IPS-11a (cell line): ENCODE results near the gene TNNT3.
"Not testable (repeated sequence)": the region's sequence is repeated elsewhere in the genome, so short reads cannot be mapped to it uniquely, and the experiment has no call there.

Experiments
- H3K4me3 ChIP-seq: one replicate; pipeline ENCODE4 v1.5.1; 2013; ENCODE audit warnings: low read depth, low read length, control low read depth

TNNT3 gene

DNA sequence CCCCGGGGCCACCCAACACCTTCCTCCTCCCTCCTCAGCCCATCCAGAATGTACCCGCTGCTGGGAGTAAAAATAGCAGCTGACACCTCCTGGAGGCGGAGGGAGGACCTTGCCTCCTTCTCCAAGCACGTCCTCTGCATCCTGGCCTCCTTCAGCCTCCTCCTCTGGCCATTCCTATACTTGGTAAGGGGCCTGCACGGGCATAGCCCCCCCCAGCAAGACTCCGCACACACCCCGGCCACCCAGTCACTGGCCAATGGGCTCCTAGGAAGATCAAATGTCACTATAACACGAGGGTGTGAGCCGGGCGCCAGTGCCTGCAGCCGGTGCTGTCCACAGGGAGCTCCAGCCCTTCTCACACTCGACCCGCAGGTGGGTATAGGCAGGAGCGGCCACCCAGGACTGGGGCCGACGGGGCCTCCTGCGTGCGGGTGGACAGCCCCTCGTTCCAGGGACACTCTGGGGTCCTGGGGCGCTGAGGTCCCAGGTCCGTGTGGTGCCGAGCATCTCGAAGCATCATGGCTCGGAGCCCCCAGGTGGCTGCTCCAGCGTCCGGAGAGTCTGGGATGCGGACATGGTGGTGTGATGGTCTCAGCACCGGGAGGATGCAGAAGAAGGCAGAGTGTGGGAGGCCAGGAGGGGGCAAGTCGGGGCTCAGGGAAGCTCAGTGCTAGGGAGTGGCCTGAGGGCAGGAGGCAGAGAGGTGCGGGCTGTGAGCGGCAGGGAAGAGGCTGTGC is at the start of gene TNNT3:
TNNT3 (plus strand) TSS at position 313 of the 737 bp plus-strand sequence. CDS start 3,172 bp downstream, outside the sequence.
- H3K4me3 ChIP-seq, result no peak within 1 kb of the TSS

DNA sequence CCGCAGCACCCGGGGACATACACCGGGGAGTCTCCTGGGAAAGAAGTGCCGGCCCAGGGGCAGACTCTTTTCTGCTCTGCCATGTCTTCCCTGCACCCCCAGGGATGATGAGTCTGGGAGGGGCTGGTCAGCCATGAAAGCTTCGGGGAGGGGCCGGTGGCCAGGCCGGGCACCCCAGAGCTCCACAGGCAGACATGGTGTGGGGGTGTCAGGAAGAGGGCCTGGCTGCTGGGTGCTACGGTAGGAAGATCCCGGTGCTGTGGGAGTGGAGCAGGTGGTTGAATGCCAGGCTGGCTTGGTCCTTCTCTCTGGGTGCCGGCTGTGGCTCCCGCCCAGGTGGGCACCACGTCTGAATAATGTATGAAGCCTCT is 49.2 kb upstream of the TNNT3 start:
- H3K4me3 ChIP-seq, result no peak overlapping the region

DNA sequence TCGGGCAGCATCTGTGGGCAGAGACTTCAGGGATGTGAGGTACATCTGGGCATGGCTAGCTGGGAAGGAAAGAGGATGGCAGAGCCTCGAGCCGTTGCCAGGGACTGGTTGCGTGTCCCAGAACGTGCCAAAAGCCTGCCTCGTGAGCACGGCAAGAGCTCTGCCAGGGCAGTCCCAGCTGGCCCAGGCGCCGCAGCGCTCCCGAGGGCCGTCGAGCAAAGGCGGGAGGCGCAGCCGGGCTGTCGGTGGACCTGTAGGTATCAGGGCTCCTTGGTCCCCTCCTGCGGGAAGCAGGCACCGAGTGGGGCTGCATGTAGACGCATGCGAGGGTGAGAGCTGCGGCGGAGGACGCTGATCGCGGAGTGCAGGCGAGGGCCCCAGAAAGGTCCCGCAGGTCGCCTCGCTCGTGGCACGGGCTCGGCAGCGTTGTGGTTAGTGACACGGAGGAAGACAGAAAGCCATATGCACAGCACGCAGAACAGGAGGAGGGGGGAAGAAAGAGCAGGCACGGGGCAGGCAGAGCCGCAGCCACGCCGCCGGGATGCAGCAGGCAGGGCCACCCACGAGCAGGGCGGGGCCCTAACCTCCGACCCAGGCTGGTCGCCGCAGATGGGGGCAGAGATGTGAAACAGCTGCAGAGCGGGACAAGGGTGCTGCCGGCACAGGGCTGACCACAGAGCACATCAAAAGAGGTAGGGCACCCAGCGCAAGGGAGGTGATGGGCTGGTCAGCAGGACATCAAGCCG is 48.6 kb upstream of the TNNT3 start:
- no peak overlapping the region for H3K4me3 ChIP-seq

DNA sequence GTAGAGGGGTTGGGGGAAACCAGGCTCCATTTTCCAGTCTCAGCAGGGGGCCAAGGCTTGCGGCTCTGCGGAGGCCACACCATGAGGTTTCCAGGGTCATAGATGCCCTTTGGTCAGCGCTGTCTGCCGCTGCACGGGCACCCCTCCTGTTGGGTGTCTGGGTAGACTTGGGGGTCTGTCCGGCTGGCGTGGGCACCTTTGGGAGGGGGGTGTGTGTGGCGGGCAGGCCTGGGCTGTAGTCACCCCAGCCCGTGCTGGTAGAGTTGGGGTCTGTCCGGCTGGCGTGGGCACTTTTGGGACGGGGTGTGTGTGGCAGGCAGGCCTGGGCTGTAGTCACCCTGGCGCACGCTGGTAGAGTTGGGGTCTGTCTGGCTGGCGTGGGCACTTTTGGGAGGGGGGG is 48.0 kb upstream of the TNNT3 start:
- no peak overlapping the region for H3K4me3 ChIP-seq

DNA sequence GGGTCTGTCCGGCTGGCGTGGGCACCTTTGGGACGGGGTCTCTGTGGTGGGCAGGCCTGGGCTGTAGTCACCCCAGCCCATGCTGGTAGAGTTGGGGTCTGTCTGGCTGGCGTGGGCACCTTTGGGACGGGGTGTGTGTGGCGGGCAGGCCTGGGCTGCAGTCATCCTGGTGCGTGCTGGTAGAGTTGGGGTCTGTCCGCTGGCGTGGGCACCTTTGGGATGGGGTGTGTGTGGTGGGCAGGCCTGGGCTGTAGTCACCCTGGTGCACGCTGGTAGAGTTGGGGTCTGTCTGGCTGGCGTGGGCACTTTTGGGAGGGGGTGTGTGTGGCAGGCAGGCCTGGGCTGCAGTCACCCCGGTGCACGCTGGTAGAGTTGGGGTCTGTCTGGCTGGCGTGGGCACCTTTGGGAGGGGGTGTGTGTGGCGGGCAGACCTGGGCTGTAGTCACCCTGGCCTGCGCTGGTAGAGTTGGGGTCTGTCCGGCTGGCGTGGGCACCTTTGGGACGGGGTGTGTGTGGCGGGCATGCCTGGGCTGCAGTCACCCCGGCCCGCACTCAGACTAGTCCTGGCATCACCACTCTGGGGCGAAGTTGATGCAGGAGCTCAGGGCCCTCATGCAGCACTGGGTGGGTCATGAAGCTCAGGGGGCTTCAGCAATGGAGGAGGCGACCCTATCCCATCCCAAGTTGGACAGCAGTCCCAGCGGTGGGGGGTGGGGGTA is 47.1 kb upstream of the TNNT3 start:
- no peak overlapping the region for H3K4me3 ChIP-seq

DNA sequence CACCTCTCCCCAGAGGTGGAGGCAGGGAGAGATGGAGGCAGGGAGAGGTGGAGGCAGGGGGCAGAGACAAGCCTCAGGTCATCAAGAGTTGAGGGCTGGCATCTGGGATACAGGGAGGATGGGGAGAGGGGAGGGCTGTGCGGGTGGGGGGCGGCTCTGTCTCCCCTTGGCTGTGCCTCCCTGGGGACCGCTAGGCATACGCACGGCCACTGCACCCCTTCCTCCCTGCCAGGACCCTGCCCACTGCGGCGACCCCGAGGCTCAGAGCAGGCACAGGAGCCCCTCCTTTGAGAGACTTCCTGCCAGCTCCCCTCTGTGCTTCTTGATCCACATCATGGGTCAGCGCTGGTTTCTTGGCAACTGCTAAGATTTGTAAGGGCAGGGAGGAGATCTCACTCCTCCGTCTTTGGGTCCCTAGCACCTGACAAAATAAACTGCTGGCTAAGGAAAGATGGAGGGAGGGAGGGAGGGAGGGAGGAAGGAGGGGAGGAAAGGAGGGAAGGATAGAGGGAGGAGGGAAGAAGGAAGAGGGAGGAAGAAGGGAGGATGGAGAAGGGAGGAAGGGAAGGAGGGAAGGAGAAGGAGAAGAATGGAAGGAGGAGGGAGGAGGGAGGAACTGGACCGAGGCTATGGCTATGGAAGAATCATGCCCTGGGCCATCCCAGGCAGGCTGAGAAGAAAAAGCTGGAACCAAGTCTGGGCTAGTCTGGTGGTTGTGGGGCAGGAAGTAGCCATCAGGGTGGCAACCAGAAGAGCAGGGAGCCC is 46.3 kb upstream of the TNNT3 start:
- H3K4me3 ChIP-seq, result no peak overlapping the region

DNA sequence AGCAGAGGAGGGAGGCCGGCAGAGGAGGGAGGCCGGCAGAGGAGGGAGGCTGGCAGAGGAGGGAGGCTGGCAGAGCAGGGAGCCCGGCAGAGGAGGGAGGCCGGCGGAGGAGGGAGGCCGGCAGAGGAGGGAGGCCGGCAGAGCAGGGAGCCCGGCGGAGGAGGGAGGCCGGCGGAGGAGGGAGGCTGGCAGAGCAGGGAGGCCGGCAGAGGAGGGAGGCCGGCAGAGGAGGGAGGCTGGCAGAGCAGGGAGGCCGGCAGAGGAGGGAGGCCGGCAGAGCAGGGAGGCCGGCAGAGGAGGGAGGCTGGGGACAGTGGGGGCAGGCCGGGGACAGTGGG is 45.7 kb upstream of the TNNT3 start:
- H3K4me3 ChIP-seq, result not testable (repeated sequence)

DNA sequence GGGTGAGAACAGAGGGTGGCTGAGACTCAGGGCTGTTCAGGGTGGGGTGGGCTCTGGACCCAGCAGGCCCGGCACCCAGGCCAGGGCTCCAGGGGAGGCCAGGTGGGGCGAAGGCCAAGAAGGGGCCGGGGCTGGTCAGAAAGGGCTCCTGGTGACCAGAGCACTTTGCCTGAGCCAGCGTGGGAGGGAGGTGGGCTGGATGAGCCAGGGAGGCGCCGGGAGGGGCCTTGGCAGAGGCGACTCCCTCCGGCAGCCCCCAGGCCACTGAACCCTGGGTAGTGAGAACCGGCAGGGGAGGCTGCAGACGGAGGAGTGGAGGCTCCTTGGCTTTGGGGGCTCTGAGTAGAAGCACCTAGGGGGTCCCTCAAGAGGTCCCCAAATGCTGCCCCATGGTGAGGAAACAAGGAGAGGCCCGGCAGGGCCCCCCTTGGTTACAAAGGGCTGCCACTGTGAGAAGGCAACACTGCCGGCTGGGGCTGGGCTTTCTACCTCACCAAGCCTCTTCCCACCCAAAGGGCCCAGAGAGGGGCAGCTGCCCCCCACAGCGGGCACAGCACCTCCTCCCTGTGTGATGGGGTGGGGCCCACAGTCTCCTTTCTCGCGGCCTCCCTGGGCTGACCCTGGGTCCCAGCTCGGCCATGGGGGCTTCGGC is 44.9 kb upstream of the TNNT3 start:
- not testable (repeated sequence) for H3K4me3 ChIP-seq

DNA sequence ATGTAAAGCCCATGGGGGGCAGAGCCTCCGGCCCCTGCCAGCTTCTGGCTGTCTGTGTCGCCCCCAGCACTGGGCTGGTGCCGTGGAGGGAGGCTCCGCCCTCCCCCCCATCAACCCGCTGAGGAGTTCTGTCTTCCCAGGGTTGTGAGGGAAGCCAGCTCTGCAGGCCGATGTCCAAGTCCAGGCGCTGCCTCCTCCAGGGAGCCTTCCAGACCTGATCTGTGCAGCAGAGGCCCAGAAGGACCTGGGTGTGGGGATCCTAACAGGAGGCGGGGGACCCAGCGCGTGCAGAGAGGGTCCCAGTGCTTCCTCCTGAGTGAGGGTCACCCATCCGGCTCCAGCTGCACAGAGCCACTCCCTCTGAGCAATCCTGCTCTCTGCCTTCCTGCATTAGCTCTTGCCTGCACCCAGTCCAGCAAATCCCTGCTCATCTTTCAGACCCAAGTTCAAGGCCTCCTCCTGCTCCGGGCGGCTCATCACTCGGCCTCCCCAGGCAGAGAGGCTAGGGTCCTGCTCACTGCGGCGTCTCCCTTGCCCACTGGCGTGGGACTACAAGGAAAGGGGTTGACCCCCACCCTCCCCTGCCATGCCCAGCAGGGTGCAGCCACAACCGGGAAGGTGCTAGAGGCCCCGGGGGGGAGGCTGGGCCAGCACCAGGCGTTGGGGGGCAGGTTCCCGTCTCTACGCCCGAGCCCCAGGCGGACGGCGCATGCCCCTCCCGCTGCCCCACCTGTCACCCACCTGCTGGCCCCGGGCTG is 44.2 kb upstream of the TNNT3 start:
- H3K4me3 ChIP-seq, result no peak overlapping the region

DNA sequence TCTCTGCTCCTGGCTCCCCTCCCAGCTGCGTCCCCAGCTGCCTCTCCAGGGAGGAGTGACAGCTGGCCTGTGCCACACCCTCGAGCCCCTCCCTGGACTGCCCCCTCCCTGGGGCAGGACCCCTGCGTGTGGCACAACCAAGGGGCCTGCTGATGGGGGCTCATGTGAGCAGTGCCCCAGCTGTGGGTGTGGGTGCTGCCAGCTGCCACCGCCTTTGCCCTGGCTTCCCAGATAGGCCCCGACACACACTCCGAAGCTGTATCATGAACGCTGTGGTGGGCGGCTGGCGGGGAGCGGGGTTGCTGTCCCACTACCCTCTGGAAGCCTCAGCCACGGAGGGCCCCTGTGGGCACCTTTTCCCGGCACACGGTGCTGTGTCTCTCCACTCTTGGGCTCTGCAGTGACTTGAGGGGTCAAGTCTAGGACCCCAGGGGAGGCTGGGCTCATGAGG is 43.6 kb upstream of the TNNT3 start:
- not testable (repeated sequence) for H3K4me3 ChIP-seq

DNA sequence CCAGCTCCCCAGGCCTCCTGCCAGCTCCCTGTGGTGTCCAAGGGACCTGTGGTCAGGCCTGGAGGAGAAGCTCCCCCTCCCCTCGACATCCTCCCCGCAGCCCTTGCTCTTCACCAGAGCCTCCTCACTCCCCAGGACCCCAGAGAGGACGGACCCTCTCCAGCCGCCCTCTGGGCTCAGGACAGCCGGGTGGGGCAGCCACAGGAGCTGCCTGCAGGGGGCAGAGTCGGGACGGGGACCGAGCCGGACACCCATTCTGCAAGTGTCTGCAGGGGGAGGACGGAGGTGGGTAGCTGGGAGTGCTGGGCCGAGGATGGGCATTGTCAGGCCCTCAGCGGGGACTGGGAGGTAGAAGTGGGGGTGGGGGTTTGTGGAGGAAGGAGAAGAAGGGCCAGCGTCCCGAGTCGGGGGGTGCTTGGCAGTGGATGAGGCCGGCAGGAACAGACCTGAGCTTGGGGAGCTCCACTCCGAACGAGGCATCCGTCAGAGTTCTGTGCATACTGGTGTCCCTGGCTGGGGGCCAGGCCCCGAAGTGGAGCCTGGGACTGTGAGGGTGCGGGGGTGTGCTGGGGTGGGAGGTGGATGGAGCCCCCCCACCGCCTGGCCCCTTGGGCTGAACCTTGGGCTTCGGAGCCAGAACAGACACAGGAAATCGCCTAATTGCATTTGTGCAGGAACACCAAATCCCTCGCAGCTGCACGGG is 43.0 kb upstream of the TNNT3 start:
- no peak overlapping the region for H3K4me3 ChIP-seq

DNA sequence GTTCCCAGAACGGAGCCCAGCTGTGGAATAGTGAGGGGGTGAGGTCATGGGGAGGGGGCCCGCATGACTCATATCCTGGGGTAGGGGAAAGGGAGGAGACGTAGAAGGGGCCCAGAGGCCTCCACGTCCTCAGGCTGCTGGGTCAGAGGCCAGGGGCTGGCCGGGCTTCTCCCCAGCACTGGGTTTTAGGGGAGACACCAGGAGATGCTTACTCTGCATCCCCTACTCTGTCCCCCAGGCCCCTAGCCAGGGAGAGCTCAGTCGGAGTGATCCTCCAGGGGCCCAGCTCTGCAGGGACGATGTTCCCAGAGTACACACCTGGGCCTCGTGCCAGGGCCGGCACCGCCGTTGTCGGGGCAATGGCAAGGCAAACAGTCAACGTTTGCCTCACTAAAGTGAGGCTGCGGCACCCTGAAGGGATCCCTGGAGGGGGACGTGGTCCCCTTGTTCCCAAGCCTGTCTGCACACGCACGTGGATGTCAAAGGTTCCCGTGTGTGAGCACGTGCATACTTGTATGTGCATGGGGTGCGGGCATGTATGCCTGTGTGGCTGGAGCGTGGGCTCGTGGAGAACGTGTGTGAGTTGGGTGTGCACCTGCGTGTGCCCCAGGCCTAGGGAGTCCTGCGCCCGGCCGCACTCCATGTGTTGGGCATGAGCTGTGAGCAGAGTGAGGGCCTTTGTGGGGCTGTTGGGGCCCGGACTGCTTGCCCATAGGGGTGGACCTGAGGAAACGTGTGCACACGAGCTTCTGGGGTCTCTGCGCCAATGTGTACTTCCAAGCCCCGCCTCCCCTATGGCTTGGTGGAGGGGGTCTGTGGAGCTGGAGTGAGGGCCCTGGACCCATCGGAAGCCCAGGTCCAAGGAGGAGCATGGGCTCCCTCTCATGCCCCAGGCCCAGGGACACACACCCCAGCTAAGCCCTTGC is 42.0 kb upstream of the TNNT3 start:
- H3K4me3 ChIP-seq, result no peak overlapping the region

DNA sequence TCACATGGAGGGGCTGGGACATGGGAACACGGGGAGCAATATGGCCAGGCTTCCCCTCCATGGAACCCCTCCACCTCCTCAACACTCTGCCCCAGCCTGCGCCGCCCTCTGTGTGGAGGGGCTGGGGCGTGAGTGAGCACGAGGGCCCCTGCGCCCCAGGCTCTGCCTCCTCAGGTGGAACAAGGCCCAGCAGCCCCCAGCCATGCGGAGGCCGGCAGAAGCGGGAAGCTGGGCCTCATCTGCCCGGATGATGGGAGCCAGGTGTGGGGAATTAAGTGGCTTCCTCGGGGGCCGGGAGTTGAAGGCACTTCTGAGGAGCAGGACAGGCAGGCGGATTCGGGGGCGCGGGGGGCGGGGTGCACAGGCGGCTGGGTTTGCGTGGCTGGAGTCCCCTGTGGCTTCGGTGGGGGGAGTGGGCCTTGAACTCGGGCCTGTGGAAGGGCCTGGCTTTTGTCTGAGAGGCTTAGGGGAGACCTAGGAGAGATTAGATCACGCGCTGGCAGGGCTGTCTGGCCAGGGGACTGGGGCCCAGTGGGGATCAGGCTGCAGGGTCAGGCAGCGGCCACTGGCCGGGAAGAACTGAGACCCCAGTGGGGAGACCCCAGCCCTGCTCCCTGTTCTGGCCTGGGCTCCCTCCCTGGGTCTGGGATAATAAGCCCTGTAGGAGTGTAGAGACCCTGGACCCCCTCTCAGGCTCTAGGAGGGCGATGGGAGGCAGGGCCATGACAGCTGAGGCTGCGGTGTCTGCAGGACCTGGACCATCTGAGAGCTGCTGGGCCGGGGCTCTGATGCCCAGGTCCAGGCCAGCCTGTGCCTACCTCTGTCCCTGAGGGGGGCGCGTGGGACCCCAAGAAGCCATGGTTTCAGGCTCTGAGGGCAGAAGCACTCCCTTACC is 41.1 kb upstream of the TNNT3 start:
- H3K4me3 ChIP-seq, result no peak overlapping the region

DNA sequence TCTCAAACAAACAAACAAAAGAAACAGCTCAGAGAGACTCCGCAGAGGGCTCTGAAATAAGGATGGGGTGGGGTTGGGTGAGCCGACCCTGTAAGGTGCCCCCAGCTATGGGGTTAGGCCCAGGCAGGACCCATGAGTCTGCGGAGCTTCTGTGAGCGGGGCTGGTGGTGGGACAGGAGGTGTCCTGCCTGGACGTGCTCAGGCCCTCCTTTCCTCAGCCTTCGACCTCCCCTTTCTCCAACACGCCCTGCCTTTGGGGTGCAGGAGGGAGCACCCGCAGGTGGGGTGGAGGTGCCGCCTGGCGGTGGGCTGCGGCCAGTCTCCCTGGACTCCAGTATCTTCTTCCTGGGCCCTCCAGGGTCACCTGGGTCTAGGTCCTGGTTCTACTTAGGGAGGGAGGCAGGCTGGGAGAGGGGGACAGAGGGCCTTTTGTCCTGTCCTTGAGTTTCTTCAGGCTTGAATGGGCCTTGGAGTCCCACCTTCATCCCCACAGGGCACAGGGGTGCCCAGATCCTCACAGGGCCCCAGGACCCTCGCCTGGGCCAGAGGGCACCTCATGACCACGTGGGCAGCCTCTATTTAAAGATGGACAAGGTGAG is 40.1 kb upstream of the TNNT3 start:
- H3K4me3 ChIP-seq, result no peak overlapping the region

DNA sequence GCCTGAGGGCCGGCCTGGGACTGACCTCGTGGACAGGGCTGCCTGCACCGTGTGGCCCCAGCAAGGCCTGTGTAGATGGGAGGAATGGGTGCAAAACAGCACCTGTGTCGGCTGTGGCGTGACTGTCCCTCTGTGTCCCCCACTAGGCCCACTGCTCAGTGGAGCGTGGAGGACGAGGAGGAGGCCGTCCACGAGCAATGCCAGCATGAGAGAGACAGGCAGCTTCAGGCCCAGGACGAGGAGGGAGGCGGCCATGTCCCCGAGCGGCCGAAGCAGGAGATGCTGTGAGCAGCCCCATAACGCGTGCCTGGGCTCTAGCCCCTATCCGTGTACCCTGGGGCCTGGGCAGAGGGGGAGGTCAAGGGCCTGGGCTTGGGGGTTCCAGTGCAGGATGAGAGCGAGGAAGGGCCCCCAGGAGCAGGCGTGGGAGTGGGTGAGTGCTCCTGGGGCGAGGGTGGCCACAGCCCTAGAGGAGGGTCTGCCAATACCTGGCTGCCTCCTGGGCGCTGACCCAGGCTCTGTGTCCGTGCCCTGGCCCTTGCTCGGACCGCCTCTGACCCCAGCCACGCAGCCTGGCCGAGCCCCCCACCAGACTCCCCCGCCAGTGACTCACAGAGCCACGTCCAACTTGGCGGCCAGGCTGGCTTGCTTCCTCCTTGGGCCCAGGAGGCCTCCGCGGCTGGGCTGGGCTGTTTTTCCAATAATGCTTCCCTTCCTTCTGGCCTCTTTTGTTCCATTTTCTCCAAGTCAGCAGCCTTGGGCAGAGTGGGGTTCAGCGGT is 39.4 kb upstream of the TNNT3 start:
- no peak overlapping the region for H3K4me3 ChIP-seq
